Fibroblast of upper back skin (primary cell): ENCODE results near the gene RNASE13.

ENCODE experiments used
- DNase-seq: peaks from one replicate; pipeline ENCODE4 v3.0.0-alpha.2; 2013

RNASE13 gene

DNA sequence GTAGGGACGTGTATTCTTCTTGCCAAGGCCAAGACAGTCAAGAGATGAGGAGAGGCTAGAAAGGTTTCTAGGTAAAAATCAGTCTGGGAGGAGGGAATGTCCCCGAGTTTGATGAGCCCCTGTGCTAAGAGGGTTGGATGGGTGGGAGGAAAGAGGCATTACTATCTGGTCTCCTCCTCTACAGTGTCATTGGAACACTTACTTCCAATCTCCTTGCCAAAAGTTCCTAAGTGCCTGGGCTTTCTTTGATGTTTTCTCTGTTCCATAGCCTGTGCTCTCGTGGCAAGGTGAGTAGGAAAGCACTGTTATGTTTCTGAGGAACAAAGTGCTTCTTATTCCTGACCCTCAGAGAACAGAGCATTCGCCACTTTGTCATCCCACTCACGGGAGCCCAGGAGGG is at the start of gene RNASE13:
RNASE13 (minus strand) TSS at position 101 of the 400 bp plus-strand sequence. CDS start 519 bp downstream, outside the sequence.
- no peak for DNase-seq

GRCh38 chr14:21084396-21084795 is 49.8 kb upstream of the RNASE13 start:
- no peak for DNase-seq

GRCh38 chr14:21083565-21084325 is 49.1 kb upstream of the RNASE13 start:
- no peak for DNase-seq

DNA sequence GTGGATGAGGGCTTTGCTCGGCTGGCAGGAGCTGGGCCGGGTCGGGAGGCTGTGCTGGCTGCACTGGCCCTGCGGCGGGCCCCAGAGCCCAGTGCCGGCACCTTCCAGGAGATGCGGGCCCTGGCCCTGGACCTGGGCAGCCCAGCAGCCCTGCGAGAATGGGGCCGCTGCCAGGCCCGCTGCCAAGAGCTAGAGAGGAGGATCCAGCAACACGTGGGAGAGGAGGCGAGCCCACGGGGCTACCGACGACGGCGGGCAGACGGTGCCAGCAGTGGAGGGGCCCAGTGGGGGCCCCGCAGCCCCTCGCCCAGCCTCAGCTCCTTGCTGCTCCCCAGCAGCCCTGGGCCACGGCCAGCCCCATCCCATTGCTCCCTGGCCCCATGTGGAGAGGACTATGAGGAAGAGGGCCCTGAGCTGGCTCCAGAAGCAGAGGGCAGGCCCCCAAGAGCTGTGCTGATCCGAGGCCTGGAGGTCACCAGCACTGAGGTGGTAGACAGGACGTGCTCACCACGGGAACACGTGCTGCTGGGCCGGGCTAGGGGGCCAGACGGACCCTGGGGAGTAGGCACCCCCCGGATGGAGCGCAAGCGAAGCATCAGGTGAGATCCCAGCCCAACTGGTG is 47.0 kb upstream of the RNASE13 start:
- no peak for DNase-seq

- DNase-seq = no peak
Observed at GRCh38 chr14:21078726-21079125, 44.1 kb upstream of the RNASE13 start.

DNA sequence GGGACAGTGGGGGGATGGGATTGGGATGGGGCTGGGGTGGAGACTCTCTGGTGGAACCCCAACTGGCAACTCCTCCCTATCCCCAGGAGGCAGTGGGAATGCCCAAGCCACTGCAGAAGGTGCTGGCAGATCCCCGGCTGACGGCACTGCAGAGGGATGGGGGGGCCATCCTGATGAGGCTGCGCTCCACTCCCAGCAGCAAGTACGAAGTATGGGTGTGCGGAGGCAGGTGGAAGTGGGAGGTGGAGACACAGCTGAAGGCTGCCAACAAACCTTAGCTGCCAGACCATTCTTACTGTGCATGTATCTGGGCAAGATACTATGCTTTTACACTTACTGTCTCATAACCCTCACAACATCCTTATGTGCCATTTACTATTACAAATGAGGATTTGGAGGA is 43.7 kb upstream of the RNASE13 start:
- DNase-seq = no peak

- DNase-seq = no peak
Observed at GRCh38 chr14:21077672-21078071, 43.1 kb upstream of the RNASE13 start.

GRCh38 chr14:21075719-21076437 is 41.3 kb upstream of the RNASE13 start:
- no peak for DNase-seq

GRCh38 chr14:21074398-21075272 is 40.0 kb upstream of the RNASE13 start:
- DNase-seq = no peak

- no peak for DNase-seq
Observed at GRCh38 chr14:21073921-21074320, 39.3 kb upstream of the RNASE13 start.

GRCh38 chr14:21072781-21073339 is 38.3 kb upstream of the RNASE13 start:
- no peak for DNase-seq

DNA sequence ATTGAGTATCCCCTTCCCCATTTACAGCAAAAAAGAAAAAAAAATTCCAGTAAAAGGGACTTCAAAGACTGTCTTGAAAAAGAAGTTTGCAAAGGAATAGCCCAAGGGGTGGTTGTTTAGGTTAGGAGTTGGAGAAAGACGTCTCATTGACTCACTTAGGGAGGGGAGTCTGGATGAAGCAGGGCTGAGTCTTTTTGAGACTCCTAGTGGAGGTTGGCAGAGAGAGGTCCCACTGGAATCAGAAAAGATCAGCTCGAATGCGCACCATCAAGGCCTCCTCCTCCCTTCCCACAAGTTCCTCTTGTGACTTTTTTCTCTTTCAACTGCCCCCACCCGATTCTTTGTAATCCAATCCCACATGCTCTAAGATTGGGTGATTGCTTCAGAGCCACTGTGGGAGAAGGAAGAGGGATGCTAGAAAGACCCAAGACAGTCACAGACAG is 37.4 kb upstream of the RNASE13 start:
- peak; percentile 86 for DNase-seq

GRCh38 chr14:21071225-21072030 is 36.8 kb upstream of the RNASE13 start:
- peak; percentile 96 for DNase-seq

- peak; percentile 44 for DNase-seq
Observed at GRCh38 chr14:21070610-21071224, 36.1 kb upstream of the RNASE13 start.

DNA sequence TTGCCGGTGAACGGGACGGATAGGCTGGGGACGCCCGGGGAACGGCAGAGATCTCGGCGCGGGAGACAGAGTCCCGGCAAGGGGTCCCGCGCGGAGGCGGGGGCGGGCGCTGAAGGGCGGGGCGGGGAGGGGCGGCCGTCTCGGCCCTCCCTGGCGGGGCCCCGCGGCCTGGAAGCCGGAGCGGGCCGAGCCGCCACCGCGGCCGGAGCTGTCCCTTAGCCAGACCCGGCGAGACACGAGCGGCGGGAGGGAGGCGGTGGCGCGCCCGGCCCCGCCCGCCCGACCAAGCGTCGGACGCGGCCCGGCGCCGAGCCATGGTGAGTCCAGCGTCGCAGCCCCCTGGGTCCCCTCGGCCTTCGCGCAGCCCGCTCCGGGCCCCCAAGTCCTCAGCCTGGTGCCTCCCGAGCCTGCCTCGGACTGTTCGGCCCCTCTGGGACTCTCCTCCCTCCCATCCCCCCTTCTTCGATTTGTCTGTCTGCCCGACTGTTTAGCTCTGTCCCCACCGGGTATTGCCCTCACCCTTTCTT is 35.5 kb upstream of the RNASE13 start, which contains the start of gene ARHGEF40:
ARHGEF40 (plus strand) TSS at position 222 of the 527 bp plus-strand sequence; CDS start at position 315, 93 bp downstream.
- DNase-seq = peak; percentile 49

- DNase-seq = peak; percentile 39
Observed at GRCh38 chr14:21069388-21070082, 34.9 kb upstream of the RNASE13 start.

DNA sequence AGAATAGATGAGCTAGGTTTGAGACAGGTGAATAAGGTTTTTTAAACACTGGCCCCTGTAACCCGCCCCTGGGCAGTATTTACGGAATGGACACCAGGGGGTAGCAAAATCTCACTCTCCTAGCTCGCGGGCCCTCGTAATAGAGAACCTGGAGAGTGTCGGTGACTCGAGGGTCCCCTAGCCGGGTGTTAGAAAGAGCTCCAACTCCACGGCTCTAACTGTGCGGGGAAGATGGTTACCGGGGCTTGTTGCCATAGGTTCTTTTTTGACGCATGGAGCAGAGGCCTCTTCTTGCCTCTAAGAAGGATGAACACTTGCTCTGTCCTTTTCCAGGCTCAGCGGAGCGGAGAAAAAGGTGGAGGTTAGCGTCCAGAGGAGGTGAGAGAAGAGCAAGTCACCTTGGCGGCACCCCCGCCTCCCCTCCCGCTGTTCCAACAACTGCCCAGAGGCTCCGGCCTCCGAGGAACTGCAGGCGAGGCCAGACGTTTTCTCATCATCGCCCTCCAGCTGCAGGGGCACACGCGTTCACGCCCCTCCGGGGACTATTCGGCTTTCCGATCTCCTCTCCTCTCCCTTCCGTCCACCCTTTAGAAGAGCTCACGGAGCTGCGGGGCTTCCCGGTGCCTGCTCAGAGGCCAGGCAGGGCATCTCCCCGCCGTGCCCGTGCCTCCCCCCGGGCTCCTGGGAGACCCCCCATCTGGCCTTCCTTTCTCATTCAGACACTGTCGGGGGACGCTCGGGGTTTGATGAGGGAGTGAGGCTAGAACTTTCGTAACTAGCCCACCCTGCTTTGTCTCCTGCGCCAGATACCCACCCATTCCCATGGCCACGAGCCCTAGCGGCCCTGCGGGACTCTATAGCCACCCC is 34.1 kb upstream of the RNASE13 start:
- DNase-seq = peak; percentile 68

DNA sequence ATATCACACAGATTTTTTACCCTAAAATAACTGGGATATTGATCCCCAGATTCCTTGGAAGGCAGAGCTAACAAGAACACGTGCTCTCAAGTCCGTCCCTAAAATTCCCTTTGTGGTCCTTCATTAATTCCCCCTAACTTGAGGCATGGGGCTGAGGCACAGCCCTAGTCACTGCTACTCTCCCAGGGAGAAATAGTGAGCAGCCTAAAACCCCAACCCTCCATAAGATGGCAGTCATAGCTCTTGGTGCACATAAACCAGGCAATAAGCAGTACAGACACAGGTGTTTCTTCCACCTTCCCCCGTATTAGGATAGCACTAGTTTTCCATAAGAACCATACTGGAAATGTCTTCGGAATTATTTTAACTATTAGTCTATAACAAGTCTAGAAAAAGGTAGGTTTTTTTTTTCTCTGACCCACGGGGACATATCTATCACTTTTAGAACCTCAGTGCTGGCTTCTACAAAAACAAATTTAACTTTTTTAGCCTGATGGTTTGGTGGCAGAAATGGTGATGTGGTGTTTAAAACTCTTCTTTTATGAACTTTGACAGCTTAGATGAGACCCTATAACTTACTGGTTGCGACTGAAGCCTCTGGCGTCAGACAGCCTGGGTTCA is 32.4 kb upstream of the RNASE13 start:
- DNase-seq = no peak
